Pancreas (tissue), 10 donors: Measurements from ENCODE around the gene RMRP. TPM values are rescaled to one million over a fixed set of nuclear protein-coding genes. Genes with fewer than 3 reads are reported as not detected.
A peak's percentile ranks its signal among the peaks of the same experiment; 100 is the strongest.

ENCODE experiments used
- ATAC-seq, 4 donors: fragments of 200-7000 bp; cut with Tn5 transposase; one replicate each; pipeline versions ENCODE4 v1.8.0 to v1.9.1; 2020; ENCODE audit warnings: mild to moderate bottlenecking in 4 of 4, moderate library complexity in 4 of 4
- DNase-seq, 6 donors: peaks; one replicate each; pipeline ENCODE4 v3.0.0-alpha.2; 2020
- FAIRE-seq: peaks from 2 replicates; lab custom pipeline; 2012; peaks lifted over from hg19 to GRCh38; lab: Jason Lieb, UNC
- H3K27ac ChIP-seq, 4 donors: fragments of 200-600 bp; sonication (generic); 1 replicate in 3 of 4; 2 replicates in 1 of 4; pipeline versions ENCODE4 v1.5.0 to v1.8.0; 2020
- H3K27me3 ChIP-seq, 4 donors: fragments of 200-600 bp; one replicate each; pipeline ENCODE4 v1.8.0; 2021
- H3K36me3 ChIP-seq, 3 donors: fragments of 200-600 bp; sonication (generic) in 1 of 3; one replicate each; pipeline versions ENCODE4 v1.5.0 to v1.8.0; 2020 to 2021
- H3K4me1 ChIP-seq, 3 donors: fragments of 200-600 bp; one replicate each; pipeline ENCODE4 v1.8.0; 2021
- H3K4me3 ChIP-seq, 4 donors: fragments of 200-600 bp; sonication (generic) in 2 of 4; one replicate each; pipeline versions ENCODE4 v1.5.0 to v1.8.0; 2020 to 2021
- H3K9me3 ChIP-seq, 4 donors: fragments of 200-600 bp; one replicate each; pipeline ENCODE4 v1.8.0; 2021
- WGBS, 2 donors: extraction: QIAGEN DNeasy Blood & Tissue Kit; methylation state at CpG; one replicate each; pipeline ENCODE4 v1.1.7; 2013; 5-methylcytosine and 5-hydroxymethylcytosine counted together
- intact Hi-C, 3 donors: fragments of 100-400 bp; cut with DNase I; formaldehyde crosslinking; loops; one replicate each; pipeline versions ENCODE4 v1.11.1 to v1.14.2; 2022
- polyA plus RNA-seq, 2 donors: library from polyadenylated mRNA; stranded (reverse); fragments of 200-250 nt; gene quantifications; one replicate each; pipeline ENCODE4 v1.2.3, GENCODE V29; 2013
- total RNA-seq, 6 donors: library from RNA; stranded (reverse); fragmentation: NEBNext Ultra II Directional in 4 of 6; extraction: Animal tissue kit (Norgen Biotek cat#: 25700) in 4 of 6; gene quantifications; one replicate each; pipeline versions ENCODE4 v1.2.1 to v1.2.4, GENCODE V29; 2021 to 2023
- TF ChIP-seq, protein P1 (sequence below), 4 donors: fragments of 200-600 bp; sonication (generic) in 3 of 4; IDR thresholded peaks; one replicate each; pipeline versions ENCODE4 v1.5.0 to v1.8.0; 2021; ENCODE audit warnings: antibody characterized with exemption in 4 of 4
- donor health status: healthy with polysubstance abuse.
- donor health status: DM: no; HTN: no; CAD: no; lungs with moderate emphysema.
- donor health status: DM: no; HTN: no; CAD: no.
- donor health status: control.
- donor health status: control.
- donor health status: Bipolar disorder and iron deficiency.
- donor health status: DM: yes; HTN: yes; CAD: no.
- donor health status: DM: no; HTN: no; CAD: no.
- donor health status: DM: no; HTN: no; CAD: no.
- donor health status: DM: yes; HTN: yes; CAD: no.

RMRP gene
- total and polyA plus RNA-seq, 8 donors = 80.5 to 15,171 (median 9,544) TPM

DNA sequence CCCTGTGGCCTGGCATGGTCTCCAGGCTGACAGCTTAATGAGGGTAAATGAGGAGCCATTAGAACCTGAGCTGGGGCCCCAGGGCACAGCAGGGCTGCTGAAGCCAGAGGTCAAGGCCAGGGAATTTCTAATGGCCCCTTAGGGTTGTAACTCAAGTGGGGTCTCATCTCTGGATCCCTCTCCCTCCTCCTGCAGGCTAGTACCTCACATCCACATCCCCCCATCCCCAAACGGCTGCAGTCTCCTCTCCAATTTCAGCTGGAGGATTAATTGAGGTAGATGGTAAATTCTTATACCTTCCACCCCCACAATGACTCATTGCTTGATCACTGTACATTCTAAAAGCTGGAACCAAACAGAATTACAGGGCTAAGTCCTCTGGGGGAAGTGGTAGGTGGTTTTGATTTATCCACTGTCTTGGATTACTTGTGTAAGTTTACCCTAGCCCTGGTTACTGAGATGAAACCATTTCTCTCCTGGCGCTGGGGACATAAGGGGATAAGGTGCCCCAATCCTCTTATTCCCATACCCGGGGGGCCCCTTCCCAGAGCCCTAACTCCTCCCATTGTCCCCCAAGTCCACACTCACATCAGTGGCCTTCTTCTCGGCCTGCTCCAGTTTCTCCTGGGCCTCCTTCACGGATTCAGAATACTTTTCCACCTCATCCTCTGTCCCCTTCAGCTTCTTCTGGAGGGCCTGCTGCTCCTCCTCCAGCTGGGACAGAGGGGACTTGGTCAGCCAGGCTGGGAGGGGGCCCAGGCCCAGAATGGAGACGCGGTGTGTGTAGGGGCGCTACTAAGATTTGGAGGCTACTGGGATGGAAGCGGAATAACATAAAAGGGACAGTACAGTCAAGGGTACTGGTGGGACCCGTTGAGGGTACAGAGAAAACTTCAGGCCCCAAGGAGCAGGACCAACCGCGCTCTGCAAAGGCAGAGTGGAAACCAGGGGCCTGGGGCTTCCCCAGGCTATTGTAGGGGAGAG, 31.0 kb upstream of the RMRP start:
- TF ChIP-seq, protein P1, sequence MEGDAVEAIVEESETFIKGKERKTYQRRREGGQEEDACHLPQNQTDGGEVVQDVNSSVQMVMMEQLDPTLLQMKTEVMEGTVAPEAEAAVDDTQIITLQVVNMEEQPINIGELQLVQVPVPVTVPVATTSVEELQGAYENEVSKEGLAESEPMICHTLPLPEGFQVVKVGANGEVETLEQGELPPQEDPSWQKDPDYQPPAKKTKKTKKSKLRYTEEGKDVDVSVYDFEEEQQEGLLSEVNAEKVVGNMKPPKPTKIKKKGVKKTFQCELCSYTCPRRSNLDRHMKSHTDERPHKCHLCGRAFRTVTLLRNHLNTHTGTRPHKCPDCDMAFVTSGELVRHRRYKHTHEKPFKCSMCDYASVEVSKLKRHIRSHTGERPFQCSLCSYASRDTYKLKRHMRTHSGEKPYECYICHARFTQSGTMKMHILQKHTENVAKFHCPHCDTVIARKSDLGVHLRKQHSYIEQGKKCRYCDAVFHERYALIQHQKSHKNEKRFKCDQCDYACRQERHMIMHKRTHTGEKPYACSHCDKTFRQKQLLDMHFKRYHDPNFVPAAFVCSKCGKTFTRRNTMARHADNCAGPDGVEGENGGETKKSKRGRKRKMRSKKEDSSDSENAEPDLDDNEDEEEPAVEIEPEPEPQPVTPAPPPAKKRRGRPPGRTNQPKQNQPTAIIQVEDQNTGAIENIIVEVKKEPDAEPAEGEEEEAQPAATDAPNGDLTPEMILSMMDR (IDR thresholded peaks at IDR 0.05) = no peak
- Histone ChIP-seq H3K27me3 (no peaks in the 10 kb centered on the region), H3K27ac (no peak overlapping the region), H3K36me3 (no peaks in the 10 kb centered on the region), H3K4me1 (peaks cover 0 to 4% (median 4%) of the 10 kb centered on the region in 3 donors), H3K9me3 (no peaks in the 10 kb centered on the region), H3K4me3 (peak overlapping the region in 2 of 4 donors; percentile 54 to 63)
- DNase-seq = peak in 1 of 6 donors; percentile 20
- intact Hi-C loops = no loop called here
- no peak for ATAC-seq
- WGBS, 2 donors = 84 to 90% methylated on average over 12 of the region's 12 CpGs
- no peak for FAIRE-seq

DNA sequence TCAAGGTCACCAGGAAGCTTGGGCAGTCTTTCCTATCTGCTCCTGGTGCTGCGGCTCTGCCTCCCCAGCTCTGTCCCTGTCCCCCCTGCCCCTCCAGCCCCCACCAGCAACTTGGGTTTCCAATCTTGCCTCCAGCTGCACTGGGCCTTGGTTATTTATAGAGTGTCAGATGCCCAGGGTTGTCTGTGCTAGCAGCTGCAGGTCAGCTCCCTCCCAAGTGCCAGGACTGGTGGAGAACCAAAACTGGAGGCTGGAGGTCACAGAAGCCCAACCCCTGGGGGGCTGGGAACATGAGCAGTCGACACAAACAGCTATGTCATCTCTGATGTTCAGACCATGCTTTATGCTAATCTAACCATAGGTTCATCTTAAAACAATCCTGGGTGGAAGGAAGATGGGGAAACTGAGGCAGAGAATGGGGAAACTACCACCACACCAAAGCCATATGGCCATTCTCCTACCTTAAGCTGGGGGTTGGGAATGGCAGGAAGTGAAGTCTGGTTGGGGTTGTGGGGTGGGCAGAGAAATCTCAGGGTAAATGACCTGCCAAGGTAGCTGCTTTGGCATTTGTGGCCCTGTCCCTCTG, 30.2 kb upstream of the RMRP start:
- peak in 2 of 6 donors; percentile 20 to 22 for DNase-seq
- whole genome bisulfite sequencing, 2 donors = 90 to 95% methylated on average over 2 of the region's 2 CpGs
- Histone ChIP-seq H3K9me3 (no peaks in the 10 kb centered on the region), H3K27me3 (no peaks in the 10 kb centered on the region), H3K36me3 (no peaks in the 10 kb centered on the region), H3K4me3 (no peak overlapping the region), H3K4me1 (peaks cover 0 to 4% (median 4%) of the 10 kb centered on the region in 3 donors), H3K27ac (no peak overlapping the region)
- no peak for ATAC-seq
- no peak for FAIRE-seq
- TF ChIP-seq, protein P1 (IDR thresholded peaks at IDR 0.05) = no peak
- intact Hi-C loops = no loop called here

GRCh38 chr9:35687306-35687705, 29.5 kb upstream of the RMRP start:
- FAIRE-seq = no peak
- H3K36me3 ChIP-seq = no peaks in the 10 kb centered on the region
- 67 to 77% methylated on average over 2 of the region's 2 CpGs for WGBS, 2 donors
- H3K4me3 ChIP-seq = no peak overlapping the region
- TF ChIP-seq, protein P1 (IDR thresholded peaks at IDR 0.05) = no peak
- H3K27ac ChIP-seq = no peak overlapping the region
- no peaks in the 10 kb centered on the region for H3K9me3 ChIP-seq
- no peaks in the 10 kb centered on the region for H3K27me3 ChIP-seq
- peaks cover 0 to 4% (median 4%) of the 10 kb centered on the region in 3 donors for H3K4me1 ChIP-seq
- intact Hi-C loops = no loop called here
- peak in 2 of 6 donors; percentile 5 to 34 for DNase-seq
- no peak for ATAC-seq

DNA sequence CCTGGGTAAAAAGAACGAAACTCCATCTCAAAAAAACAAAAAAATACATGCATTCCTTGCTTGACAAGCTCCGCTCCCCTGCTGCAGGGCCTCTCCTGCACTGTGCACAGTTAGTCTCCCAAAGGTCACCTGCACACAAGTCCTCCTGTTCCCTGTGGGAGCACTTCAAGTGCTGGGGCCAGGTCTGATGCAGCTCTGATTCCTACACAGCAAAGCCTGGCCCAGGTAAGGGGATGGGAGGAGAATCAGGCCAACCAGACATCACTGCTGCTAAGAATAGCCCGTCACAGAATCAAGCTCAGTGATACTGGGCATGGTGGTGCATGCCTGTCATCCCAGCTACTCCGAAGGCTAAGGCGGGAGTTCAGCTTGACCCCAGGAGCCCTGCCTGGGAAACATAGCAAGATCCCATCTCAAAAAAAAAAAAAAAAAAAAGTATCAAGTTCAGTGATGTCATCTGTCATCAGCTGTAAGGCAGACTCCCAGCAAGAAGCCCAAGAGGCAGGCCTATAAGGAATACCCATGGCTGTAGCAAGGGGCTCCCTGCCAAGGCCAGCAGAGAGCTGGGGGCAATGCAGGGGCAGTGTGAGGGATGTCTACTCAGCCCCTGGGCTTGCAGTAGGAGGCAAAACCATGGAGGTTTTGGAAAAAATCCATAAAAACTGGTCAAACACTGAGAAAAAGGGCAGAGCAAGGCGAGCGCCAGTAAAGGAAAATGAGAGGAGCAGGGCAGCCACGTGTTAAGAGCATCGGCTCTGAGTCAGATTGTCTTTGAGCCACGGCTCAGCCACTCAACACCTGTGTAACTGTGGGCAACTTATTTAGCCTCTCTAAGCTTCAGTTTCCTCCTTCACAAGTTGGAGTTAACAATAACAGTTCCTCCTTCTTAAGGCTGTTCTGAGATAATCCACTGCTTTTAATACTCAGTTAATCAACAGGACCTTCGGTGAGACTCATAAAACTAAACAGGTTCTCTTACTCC, 28.7 kb upstream of the RMRP start:
- H3K36me3 ChIP-seq = no peaks in the 10 kb centered on the region
- H3K4me3 ChIP-seq = no peak overlapping the region
- peaks cover 0 to 4% (median 4%) of the 10 kb centered on the region in 3 donors for H3K4me1 ChIP-seq
- WGBS, 2 donors = 81 to 82% methylated on average over 11 of the region's 11 CpGs
- ATAC-seq (no peak), FAIRE-seq (no peak), DNase-seq (peak in 2 of 6 donors; percentile 17 to 31)
- no peaks in the 10 kb centered on the region for H3K9me3 ChIP-seq
- no peaks in the 10 kb centered on the region for H3K27me3 ChIP-seq
- H3K27ac ChIP-seq = no peak overlapping the region
- TF ChIP-seq, protein P1 (IDR thresholded peaks at IDR 0.05) = no peak
- intact Hi-C loops = no loop called here
